ENCODE measurements around the gene DKK3.

DKK3 gene

GRCh38 chr11:12029738-12030363 lies 21.4 kb upstream of the DKK3 start:
- DNase-seq: no peak

GRCh38 chr11:12029119-12029518 lies 20.7 kb upstream of the DKK3 start:
- no peak for DNase-seq

- no peak for DNase-seq
Measured at GRCh38 chr11:12028303-12028702, 19.9 kb upstream of the DKK3 start.

- DNase-seq: no peak
Measured at GRCh38 chr11:12026331-12027211, 18.1 kb upstream of the DKK3 start.

GRCh38 chr11:12024254-12024926 lies 16.0 kb upstream of the DKK3 start:
- DNase-seq: no peak

GRCh38 chr11:12023015-12023414 lies 14.6 kb upstream of the DKK3 start:
- DNase-seq: no peak

GRCh38 chr11:12020546-12020945 lies 12.1 kb upstream of the DKK3 start:
- no peak for DNase-seq

GRCh38 chr11:12019866-12020416 lies 11.5 kb upstream of the DKK3 start:
- no peak for DNase-seq

- no peak for DNase-seq
Measured at GRCh38 chr11:12019337-12019736, 10.9 kb upstream of the DKK3 start.

GRCh38 chr11:12017865-12018453 lies 9.5 kb upstream of the DKK3 start:
- no peak for DNase-seq

GRCh38 chr11:12017243-12017678 lies 8.8 kb upstream of the DKK3 start:
- no peak for DNase-seq

GRCh38 chr11:12016246-12016645 lies 7.8 kb upstream of the DKK3 start:
- DNase-seq: no peak

GRCh38 chr11:12015486-12015885 lies 7.1 kb upstream of the DKK3 start:
- no peak for DNase-seq

- DNase-seq: no peak
Measured at GRCh38 chr11:12013781-12014180, 5.4 kb upstream of the DKK3 start.

- no peak for DNase-seq
Measured at GRCh38 chr11:12009617-12010321, 1.3 kb upstream of the DKK3 start.

GRCh38 chr11:12008790-12009616 lies 577 bp upstream of the DKK3 start:
- no peak for DNase-seq

- DNase-seq: no peak
Measured at GRCh38 chr11:12007230-12007593, 1.2 kb downstream of the DKK3 start.

- no peak for DNase-seq
Measured at GRCh38 chr11:12006552-12007229, 1.7 kb downstream of the DKK3 start.

- no peak for DNase-seq
Measured at GRCh38 chr11:12005476-12005875, 3.0 kb downstream of the DKK3 start.

GRCh38 chr11:12005061-12005460 lies 3.4 kb downstream of the DKK3 start:
- no peak for DNase-seq

- no peak for DNase-seq
Measured at GRCh38 chr11:12003815-12004214, 4.6 kb downstream of the DKK3 start.

All from stimulated activated CD4-positive, alpha-beta T cell treated with anti-CD3 and anti-CD28 coated beads, Interleukin-15, amount 100 ng/mL, for 24 hours (primary cell).